ENCODE data around the gene CLEC2L.

Gene CLEC2L

GRCh38 chr7:139526578-139527544 is 3.4 kb downstream of the CLEC2L start:
- WGBS (ENCODE audit: insufficient coverage), result 61% methylated on average over 6 of the region's 8 CpGs
- no peaks in the 10 kb centered on the region for H3K36me3 ChIP-seq (ENCODE audit: control insufficient read depth in 4 of 4, insufficient read depth in 4 of 4, low read length in 3 of 4)
- H3K4me1 ChIP-seq (ENCODE audit: control extremely low read depth in 1 of 4, control insufficient read depth in 4 of 4, insufficient read depth in 4 of 4, low read length in 3 of 4), result peaks cover 0 to 35% (median 11%) of the 10 kb centered on the region in 4 experiments
- POLR2A ChIA-PET, result no interaction called here
- H3K9me3 ChIP-seq (ENCODE audit: control extremely low read depth in 1 of 5, control insufficient read depth in 4 of 5, insufficient read depth in 2 of 5, low read depth in 1 of 5, low read length in 4 of 5), result peaks cover 0 to 2% (median under 1%) of the 10 kb centered on the region in 5 experiments
- no peak overlapping the region for H3K27ac ChIP-seq (ENCODE audit: insufficient read depth in 1 of 2, low read depth in 1 of 2, low read length in 2 of 2, poor library complexity in 1 of 2, severe bottlenecking in 2 of 2)
- peak in 2 of 3 donors; percentile 22 to 32 for DNase-seq
- H3K4me3 ChIP-seq (ENCODE audit: control insufficient read depth in 1 of 7, extremely low read depth in 1 of 7, insufficient read depth in 4 of 7, low read depth in 2 of 7, low read length in 6 of 7), result no peak overlapping the region
- CTCF ChIA-PET, result interaction anchor here (1.2 to 1.3 kb wide), 3 partner anchors 14 to 37 kb away, joined by 3 to 4 read pairs (median 4); no protein-coding TSS in a partner anchor
- H3K27me3 ChIP-seq (replicated peaks in 2 of 5; ENCODE audit: control insufficient read depth in 4 of 5, insufficient read depth in 5 of 5, low read length in 4 of 5), result peaks cover 4 to 32% (median 14%) of the 10 kb centered on the region in 5 experiments

- ChIA-PET CTCF (no interaction called here), POLR2A (no interaction called here)
- H3K36me3 ChIP-seq (ENCODE audit: control insufficient read depth in 4 of 4, insufficient read depth in 4 of 4, low read length in 3 of 4), result no peaks in the 10 kb centered on the region
- no peak for DNase-seq
- H3K27ac ChIP-seq (ENCODE audit: insufficient read depth in 1 of 2, low read depth in 1 of 2, low read length in 2 of 2, poor library complexity in 1 of 2, severe bottlenecking in 2 of 2), result no peak overlapping the region
- H3K9me3 ChIP-seq (ENCODE audit: control extremely low read depth in 1 of 5, control insufficient read depth in 4 of 5, insufficient read depth in 2 of 5, low read depth in 1 of 5, low read length in 4 of 5), result no peaks in the 10 kb centered on the region
- WGBS (ENCODE audit: insufficient coverage), result no CpG with 5 or more reads among the region's 1 CpG
- H3K27me3 ChIP-seq (replicated peaks in 2 of 5; ENCODE audit: control insufficient read depth in 4 of 5, insufficient read depth in 5 of 5, low read length in 4 of 5), result no peaks in the 10 kb centered on the region
- H3K4me3 ChIP-seq (ENCODE audit: control insufficient read depth in 1 of 7, extremely low read depth in 1 of 7, insufficient read depth in 4 of 7, low read depth in 2 of 7, low read length in 6 of 7), result no peak overlapping the region
- peaks cover 0 to 16% (median 6%) of the 10 kb centered on the region in 4 experiments for H3K4me1 ChIP-seq (ENCODE audit: control extremely low read depth in 1 of 4, control insufficient read depth in 4 of 4, insufficient read depth in 4 of 4, low read length in 3 of 4)
Measured at GRCh38 chr7:139531094-139531493, 7.6 kb downstream of the CLEC2L start.

GRCh38 chr7:139532636-139533155 is 9.2 kb downstream of the CLEC2L start:
- H3K4me1 ChIP-seq (ENCODE audit: control extremely low read depth in 1 of 4, control insufficient read depth in 4 of 4, insufficient read depth in 4 of 4, low read length in 3 of 4), result peaks cover 0 to 6% (median 2%) of the 10 kb centered on the region in 4 experiments
- 78% methylated on average over 5 of the region's 6 CpGs for WGBS (ENCODE audit: insufficient coverage)
- H3K27ac ChIP-seq (ENCODE audit: insufficient read depth in 1 of 2, low read depth in 1 of 2, low read length in 2 of 2, poor library complexity in 1 of 2, severe bottlenecking in 2 of 2), result no peak overlapping the region
- no peaks in the 10 kb centered on the region for H3K9me3 ChIP-seq (ENCODE audit: control extremely low read depth in 1 of 5, control insufficient read depth in 4 of 5, insufficient read depth in 2 of 5, low read depth in 1 of 5, low read length in 4 of 5)
- ChIA-PET POLR2A (no interaction called here), CTCF (interaction anchor here (1.5 to 2.3 kb wide), 3 partner anchors 21 to 25 kb away, joined by 4 to 7 read pairs (median 6); no protein-coding TSS in a partner anchor)
- H3K36me3 ChIP-seq (ENCODE audit: control insufficient read depth in 4 of 4, insufficient read depth in 4 of 4, low read length in 3 of 4), result no peaks in the 10 kb centered on the region
- H3K27me3 ChIP-seq (replicated peaks in 2 of 5; ENCODE audit: control insufficient read depth in 4 of 5, insufficient read depth in 5 of 5, low read length in 4 of 5), result no peaks in the 10 kb centered on the region
- H3K4me3 ChIP-seq (ENCODE audit: control insufficient read depth in 1 of 7, extremely low read depth in 1 of 7, insufficient read depth in 4 of 7, low read depth in 2 of 7, low read length in 6 of 7), result no peak overlapping the region
- DNase-seq, result no peak

GRCh38 chr7:139534096-139534495 is 10.6 kb downstream of the CLEC2L start:
- Histone ChIP-seq H3K36me3 (ENCODE audit: control insufficient read depth in 4 of 4, insufficient read depth in 4 of 4, low read length in 3 of 4) (no peaks in the 10 kb centered on the region), H3K27ac (ENCODE audit: insufficient read depth in 1 of 2, low read depth in 1 of 2, low read length in 2 of 2, poor library complexity in 1 of 2, severe bottlenecking in 2 of 2) (no peak overlapping the region), H3K9me3 (ENCODE audit: control extremely low read depth in 1 of 5, control insufficient read depth in 4 of 5, insufficient read depth in 2 of 5, low read depth in 1 of 5, low read length in 4 of 5) (no peaks in the 10 kb centered on the region), H3K4me3 (ENCODE audit: control insufficient read depth in 1 of 7, extremely low read depth in 1 of 7, insufficient read depth in 4 of 7, low read depth in 2 of 7, low read length in 6 of 7) (no peak overlapping the region), H3K27me3 (replicated peaks in 2 of 5; ENCODE audit: control insufficient read depth in 4 of 5, insufficient read depth in 5 of 5, low read length in 4 of 5) (no peaks in the 10 kb centered on the region), H3K4me1 (ENCODE audit: control extremely low read depth in 1 of 4, control insufficient read depth in 4 of 4, insufficient read depth in 4 of 4, low read length in 3 of 4) (peaks cover 0 to 6% (median 0%) of the 10 kb centered on the region in 4 experiments)
- ChIA-PET POLR2A (no interaction called here), CTCF (interaction anchor here (1.8 kb wide), 2 partner anchors 10 to 26 kb away, joined by 4 to 6 read pairs; partner anchors contain the start of gene CLEC2L)
- WGBS (ENCODE audit: insufficient coverage), result 100% methylated on average over 8 of the region's 9 CpGs
- DNase-seq, result no peak

GRCh38 chr7:139534966-139535651 is 11.6 kb downstream of the CLEC2L start:
- CTCF ChIA-PET, result interaction anchor here (1.8 kb wide), 1 partner anchor 11 kb away, joined by 6 read pairs; the partner anchor contains the start of gene CLEC2L
- H3K4me1 ChIP-seq (ENCODE audit: control extremely low read depth in 1 of 4, control insufficient read depth in 4 of 4, insufficient read depth in 4 of 4, low read length in 3 of 4), result peaks cover 0 to 6% (median 0%) of the 10 kb centered on the region in 4 experiments
- POLR2A ChIA-PET, result no interaction called here

GRCh38 chr7:139536152-139536551 is 12.7 kb downstream of the CLEC2L start:
- H3K4me3 ChIP-seq (ENCODE audit: control insufficient read depth in 1 of 7, extremely low read depth in 1 of 7, insufficient read depth in 4 of 7, low read depth in 2 of 7, low read length in 6 of 7), result no peak overlapping the region
- DNase-seq, result no peak
- H3K27ac ChIP-seq (ENCODE audit: insufficient read depth in 1 of 2, low read depth in 1 of 2, low read length in 2 of 2, poor library complexity in 1 of 2, severe bottlenecking in 2 of 2), result no peak overlapping the region
- H3K27me3 ChIP-seq (replicated peaks in 2 of 5; ENCODE audit: control insufficient read depth in 4 of 5, insufficient read depth in 5 of 5, low read length in 4 of 5), result no peaks in the 10 kb centered on the region
- CTCF ChIA-PET, result interaction anchor here (0.9 kb wide), 1 partner anchor 11 kb away, joined by 3 read pairs; no protein-coding TSS in a partner anchor
- no peaks in the 10 kb centered on the region for H3K9me3 ChIP-seq (ENCODE audit: control extremely low read depth in 1 of 5, control insufficient read depth in 4 of 5, insufficient read depth in 2 of 5, low read depth in 1 of 5, low read length in 4 of 5)
- no peaks in the 10 kb centered on the region for H3K36me3 ChIP-seq (ENCODE audit: control insufficient read depth in 4 of 4, insufficient read depth in 4 of 4, low read length in 3 of 4)
- 100% methylated on average over 6 of the region's 8 CpGs for WGBS (ENCODE audit: insufficient coverage)
- POLR2A ChIA-PET, result no interaction called here
- H3K4me1 ChIP-seq (ENCODE audit: control extremely low read depth in 1 of 4, control insufficient read depth in 4 of 4, insufficient read depth in 4 of 4, low read length in 3 of 4), result peaks cover 0 to 6% (median 0%) of the 10 kb centered on the region in 4 experiments

More at GRCh38 chr7:139534966-139535651, 11.6 kb downstream of the CLEC2L start:
- DNase-seq, result no peak
- Histone ChIP-seq H3K9me3 (ENCODE audit: control extremely low read depth in 1 of 5, control insufficient read depth in 4 of 5, insufficient read depth in 2 of 5, low read depth in 1 of 5, low read length in 4 of 5) (no peaks in the 10 kb centered on the region), H3K36me3 (ENCODE audit: control insufficient read depth in 4 of 4, insufficient read depth in 4 of 4, low read length in 3 of 4) (no peaks in the 10 kb centered on the region), H3K27me3 (replicated peaks in 2 of 5; ENCODE audit: control insufficient read depth in 4 of 5, insufficient read depth in 5 of 5, low read length in 4 of 5) (no peaks in the 10 kb centered on the region), H3K4me3 (ENCODE audit: control insufficient read depth in 1 of 7, extremely low read depth in 1 of 7, insufficient read depth in 4 of 7, low read depth in 2 of 7, low read length in 6 of 7) (no peak overlapping the region), H3K27ac (ENCODE audit: insufficient read depth in 1 of 2, low read depth in 1 of 2, low read length in 2 of 2, poor library complexity in 1 of 2, severe bottlenecking in 2 of 2) (no peak overlapping the region)
- WGBS (ENCODE audit: insufficient coverage), result 72% methylated on average over 4 of the region's 7 CpGs

Measured in common myeloid progenitor, CD34-positive (primary cell).